GM12873 (cell line): ENCODE measurements around the gene SNRPB.

Experiments
- CTCF ChIP-seq: IDR thresholded peaks from 2 replicates; pipeline ENCODE4 v1.5.1; 2012; ENCODE audit warnings: low read depth, mild to moderate bottlenecking, moderate library complexity, low read length, control low read depth; ENCODE audit not compliant: insufficient read depth; ENCODE audit errors: missing control alignments

The SNRPB gene

GRCh38 chr20:2509468-2509781 is 38.8 kb upstream of the SNRPB start:
- no peak for TF ChIP-seq CTCF

GRCh38 chr20:2508631-2509467 is 38.3 kb upstream of the SNRPB start, which contains the start of gene ZNF343:
ZNF343 (minus strand) TSS chr20:2508915; CDS start chr20:2493895, 15,020 bp downstream.
- TF ChIP-seq CTCF: peak; percentile 10

- TF ChIP-seq CTCF: no peak
Measured at GRCh38 chr20:2507875-2508630, 37.5 kb upstream of the SNRPB start.

- no peak for TF ChIP-seq CTCF
Measured at GRCh38 chr20:2507464-2507863, 36.9 kb upstream of the SNRPB start.

GRCh38 chr20:2485661-2486060 is 15.1 kb upstream of the SNRPB start:
- TF ChIP-seq CTCF: no peak

- TF ChIP-seq CTCF: no peak
Measured at GRCh38 chr20:2485080-2485479, 14.5 kb upstream of the SNRPB start.

GRCh38 chr20:2483504-2483903 is 12.9 kb upstream of the SNRPB start:
- TF ChIP-seq CTCF: no peak
